HG03575 (cell line): ENCODE data around the gene F10.

Experiments used
- ATAC-seq: cut with Tn5 transposase; IDR thresholded peaks from one replicate; pipeline ENCODE4 v1.9.1; 2021; ENCODE audit not compliant: unreplicated experiment, insufficient number of reproducible peaks, low FRiP score; ENCODE audit errors: extremely low read depth

Gene F10

GRCh38 chr13:113178070-113178895, 55.7 kb downstream of the F10 start:
- no peak for ATAC-seq

- no peak for ATAC-seq
These were observed 56.2 kb downstream of the F10 start for GRCh38 chr13:113178896-113179167.

GRCh38 chr13:113179374-113180230, 57.0 kb downstream of the F10 start:
- no peak for ATAC-seq

GRCh38 chr13:113182046-113182445, 59.4 kb downstream of the F10 start:
- ATAC-seq = no peak

- ATAC-seq = no peak
These were observed 61.0 kb downstream of the F10 start for GRCh38 chr13:113183450-113184129.

- no peak for ATAC-seq
These were observed 62.2 kb downstream of the F10 start for GRCh38 chr13:113184568-113185440.

- peak; percentile 68 for ATAC-seq
These were observed 63.7 kb downstream of the F10 start for GRCh38 chr13:113186061-113186900.

- no peak for ATAC-seq
These were observed 64.7 kb downstream of the F10 start for GRCh38 chr13:113187263-113187669.

GRCh38 chr13:113187883-113188665, 65.5 kb downstream of the F10 start:
- no peak for ATAC-seq

GRCh38 chr13:113190181-113190580, 67.6 kb downstream of the F10 start:
- ATAC-seq = no peak

GRCh38 chr13:113192279-113192678, 69.7 kb downstream of the F10 start:
- no peak for ATAC-seq

- ATAC-seq = no peak
These were observed 70.3 kb downstream of the F10 start for GRCh38 chr13:113192902-113193301.

GRCh38 chr13:113195360-113195759, 72.8 kb downstream of the F10 start:
- no peak for ATAC-seq

GRCh38 chr13:113196970-113197737, 74.6 kb downstream of the F10 start:
- no peak for ATAC-seq
